GM19239 (cell line): ENCODE results near the gene CRYBA2.

ENCODE experiments used
- DNase-seq: peaks from one replicate; pipeline ENCODE4 v3.0.0; 2011; ENCODE audit warnings: low spot score; ENCODE audit not compliant: insufficient read length
- FAIRE-seq: peaks from 2 replicates; lab custom pipeline; 2011; peaks lifted over from hg19 to GRCh38; lab: Jason Lieb, UNC

The CRYBA2 gene

GRCh38 chr2:219024059-219024458 is 30.8 kb upstream of the CRYBA2 start:
- DNase-seq (no peak), FAIRE-seq (no peak)

DNA sequence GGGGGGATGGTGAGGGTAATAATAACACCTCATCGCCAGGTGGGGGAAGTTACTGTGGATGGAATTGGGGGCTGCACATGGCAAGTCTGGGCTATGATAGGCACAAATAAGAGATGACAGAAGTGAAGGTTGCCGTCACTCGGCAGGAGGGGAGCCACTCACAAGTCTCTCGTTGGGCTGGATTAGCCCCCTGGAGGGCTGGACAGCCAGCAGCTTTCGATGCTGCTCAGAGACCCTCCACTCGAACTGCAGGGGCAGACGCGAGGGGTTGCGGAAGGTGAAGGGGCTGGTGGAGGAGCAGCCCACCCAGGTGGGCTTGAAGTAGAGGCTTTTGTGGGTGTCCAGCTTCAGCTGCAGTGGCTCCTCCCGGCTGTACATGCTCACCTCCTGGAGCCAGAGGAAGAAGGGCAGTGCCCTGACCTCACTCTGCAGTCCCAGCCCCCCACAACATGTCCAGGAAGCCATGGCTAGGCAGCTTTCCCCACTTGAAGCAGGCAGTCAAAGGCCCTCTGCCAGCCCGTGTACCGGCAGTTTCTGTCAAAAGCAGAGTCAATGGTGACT is 29.9 kb upstream of the CRYBA2 start:
- DNase-seq (no peak), FAIRE-seq (no peak)

DNA sequence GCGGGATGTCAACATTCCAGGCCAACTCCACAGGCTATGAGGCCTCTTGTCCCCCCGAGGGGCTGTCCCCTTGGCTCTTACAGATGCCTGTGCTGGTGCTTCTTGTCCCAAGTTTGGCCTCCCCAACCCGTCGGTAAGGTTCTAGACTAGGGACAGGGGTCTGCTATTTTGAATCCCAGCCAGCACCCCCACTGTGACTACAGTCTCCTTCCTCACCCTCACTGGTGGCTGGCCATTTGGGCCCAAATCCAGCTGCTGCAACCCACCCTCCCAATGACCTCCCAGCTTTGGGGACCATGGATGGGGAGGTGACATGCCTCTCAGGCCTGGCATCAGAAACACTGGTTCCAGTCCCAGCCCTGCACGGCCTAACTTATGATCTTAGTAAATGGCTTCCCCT is 29.4 kb upstream of the CRYBA2 start:
- no peak for DNase-seq
- FAIRE-seq = no peak

- FAIRE-seq = no peak
Observed at GRCh38 chr2:219022041-219022440, 28.8 kb upstream of the CRYBA2 start.

DNA sequence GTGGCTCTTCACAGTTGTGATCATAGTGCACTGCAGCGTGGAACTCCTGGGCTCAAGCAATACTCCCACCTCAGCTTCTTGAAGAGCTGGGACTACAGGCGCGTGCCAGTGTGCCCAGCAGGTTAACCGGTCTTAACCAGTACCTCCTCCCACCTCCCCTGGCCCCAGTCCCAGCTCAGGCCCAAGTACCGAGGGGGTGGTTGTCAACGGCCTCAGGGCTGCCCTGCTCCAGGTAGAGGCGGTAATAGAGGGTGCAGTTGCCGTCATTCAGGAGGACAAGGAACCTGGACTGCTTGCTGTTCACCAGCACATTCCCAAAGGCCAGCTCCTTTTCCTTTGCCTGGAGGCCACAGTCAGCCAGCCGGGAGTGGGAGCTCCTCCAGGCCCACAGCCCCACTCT is 28.4 kb upstream of the CRYBA2 start:
- no peak for FAIRE-seq
- DNase-seq = no peak

More at GRCh38 chr2:219022041-219022440, 28.8 kb upstream of the CRYBA2 start:
- no peak for DNase-seq

- FAIRE-seq = no peak
- DNase-seq = no peak
Observed at GRCh38 chr2:219020604-219021365, 27.6 kb upstream of the CRYBA2 start.

GRCh38 chr2:219019436-219019835 is 26.2 kb upstream of the CRYBA2 start:
- DNase-seq = no peak
- FAIRE-seq = no peak

DNA sequence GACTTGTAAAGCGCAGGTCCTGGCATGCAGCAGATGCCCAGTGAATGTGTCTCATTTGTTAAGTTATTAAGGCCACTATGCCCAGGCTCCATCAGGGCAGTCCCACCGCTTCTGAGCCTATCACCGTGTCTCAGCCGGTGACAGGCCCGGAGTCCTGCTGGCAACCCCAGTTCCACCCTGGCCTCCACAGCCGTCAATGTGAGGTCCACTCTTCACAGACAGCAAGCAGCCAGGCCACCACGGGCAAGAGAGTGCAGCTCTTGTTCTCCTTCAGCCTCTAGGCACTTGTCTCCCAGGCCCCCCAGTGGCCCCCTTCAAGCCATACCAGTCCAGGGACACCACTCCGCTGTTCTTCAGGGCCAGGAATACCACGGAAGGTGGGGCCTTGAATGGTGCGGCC is 25.5 kb upstream of the CRYBA2 start:
- FAIRE-seq = no peak

GRCh38 chr2:219018286-219018685 is 25.1 kb upstream of the CRYBA2 start:
- DNase-seq (no peak), FAIRE-seq (no peak)

More for the DNA sequence above, 25.5 kb upstream of the CRYBA2 start:
- no peak for DNase-seq

DNA sequence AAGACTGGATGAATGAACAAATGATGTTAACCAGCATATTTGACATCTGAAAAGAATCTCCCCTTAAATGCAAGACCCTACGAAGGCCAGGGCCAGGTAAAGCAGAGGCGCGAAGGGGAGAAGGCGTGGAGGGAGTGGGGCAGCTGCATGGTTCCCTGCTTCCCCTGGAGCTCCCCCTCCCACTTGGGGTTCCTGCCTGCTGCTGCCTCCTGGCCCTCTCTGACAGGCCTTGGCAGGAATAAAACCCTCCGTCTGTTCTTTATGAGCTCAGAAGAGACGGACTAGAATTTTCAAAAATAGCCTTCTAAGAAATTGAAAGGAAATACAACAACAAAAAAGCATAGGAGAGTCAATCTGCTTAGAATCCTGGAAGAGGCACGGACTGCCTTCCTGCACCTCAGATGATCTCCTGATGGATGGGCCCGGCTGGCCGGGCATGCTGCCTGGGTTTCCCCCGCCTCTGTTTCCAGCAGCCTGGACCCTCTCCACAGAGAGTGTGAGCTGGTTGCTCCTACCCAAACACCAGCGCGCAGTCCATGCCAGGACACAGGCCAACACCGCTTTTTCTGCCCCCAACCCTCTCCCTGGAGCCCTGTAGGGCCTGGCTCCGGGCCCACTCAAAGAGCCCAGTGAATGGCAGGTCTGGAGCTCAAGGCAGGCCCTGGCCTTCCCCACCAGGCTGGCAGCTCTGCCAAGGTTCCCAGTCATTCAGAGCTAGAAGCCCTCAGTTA is 24.1 kb upstream of the CRYBA2 start:
- no peak for FAIRE-seq
- no peak for DNase-seq

GRCh38 chr2:219016721-219017120 is 23.5 kb upstream of the CRYBA2 start:
- no peak for DNase-seq
- FAIRE-seq = no peak

- FAIRE-seq (no peak), DNase-seq (no peak)
Observed at GRCh38 chr2:219010873-219011272, 17.7 kb upstream of the CRYBA2 start.

- FAIRE-seq (no peak), DNase-seq (peak; percentile 53)
Observed at GRCh38 chr2:219010162-219010756, 17.0 kb upstream of the CRYBA2 start.

GRCh38 chr2:219009294-219009693 is 16.1 kb upstream of the CRYBA2 start:
- no peak for DNase-seq
- no peak for FAIRE-seq

DNA sequence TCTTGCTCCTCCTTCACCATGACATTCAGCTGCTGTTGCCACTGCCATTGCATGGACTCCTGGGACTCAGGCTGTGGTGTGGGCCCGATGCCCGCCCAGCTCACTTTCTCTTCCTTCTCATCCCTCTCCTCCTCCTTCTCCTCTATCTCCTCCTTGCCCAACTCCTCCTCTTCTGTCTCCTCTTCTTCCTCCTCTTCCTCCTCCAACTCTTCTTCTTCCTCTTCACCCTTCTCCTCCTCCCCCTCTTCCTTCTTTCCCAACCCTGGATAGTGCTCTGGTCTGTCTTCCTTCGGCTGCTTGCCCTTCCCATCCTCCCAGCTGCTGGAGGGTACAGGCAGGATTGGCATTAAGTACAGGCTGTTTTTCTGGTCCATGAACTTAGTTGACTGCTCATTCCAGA is 10.8 kb upstream of the CRYBA2 start:
- FAIRE-seq (no peak), DNase-seq (no peak)

- no peak for DNase-seq
- FAIRE-seq = no peak
Observed at GRCh38 chr2:219003267-219003634, 10.0 kb upstream of the CRYBA2 start.

GRCh38 chr2:219002395-219003266 is 9.4 kb upstream of the CRYBA2 start:
- no peak for FAIRE-seq
- DNase-seq = no peak

DNA sequence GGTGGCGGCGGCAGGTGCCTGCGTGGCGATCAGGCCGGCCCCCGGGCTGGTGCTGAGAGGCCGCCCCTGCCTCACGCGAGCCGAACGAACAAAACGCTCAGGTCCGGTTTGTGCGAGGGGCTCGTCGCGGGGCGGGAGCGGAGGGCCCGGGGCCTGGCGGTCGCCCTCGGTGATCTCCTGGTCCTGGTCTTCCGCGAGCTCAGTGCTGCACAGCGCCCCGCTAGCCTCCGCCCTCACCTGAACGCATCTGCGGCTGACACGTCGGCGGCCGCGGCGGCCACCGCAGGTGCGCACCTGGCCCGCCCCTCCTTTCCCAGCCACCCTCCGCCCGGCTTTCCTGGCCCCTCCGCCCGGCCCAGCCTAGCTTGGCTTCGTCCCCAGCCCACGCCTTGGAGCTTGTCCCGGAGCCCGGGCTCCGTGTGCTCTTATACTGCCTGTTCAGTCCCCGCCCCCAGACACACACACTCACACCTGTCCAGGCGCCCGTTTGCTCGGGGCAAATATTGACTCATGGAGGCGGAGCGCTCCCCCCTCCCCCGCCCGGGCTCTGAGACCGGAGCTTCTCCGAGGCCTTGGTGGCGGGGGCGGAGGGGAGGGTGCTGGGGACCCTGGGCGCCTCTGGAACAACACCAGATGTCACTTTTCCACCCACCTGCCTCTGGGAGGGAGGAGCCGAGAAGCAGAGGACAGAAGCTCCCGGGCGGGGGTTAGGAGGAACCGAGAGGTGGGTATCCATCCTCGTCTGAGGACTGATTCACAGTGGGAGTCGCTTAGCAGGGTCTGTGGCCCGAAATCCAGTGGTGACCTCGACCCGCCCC is 8.6 kb upstream of the CRYBA2 start:
- no peak for DNase-seq
- no peak for FAIRE-seq

- no peak for DNase-seq
- no peak for FAIRE-seq
Observed at GRCh38 chr2:219001100-219001576, 7.9 kb upstream of the CRYBA2 start.
